Smooth muscle cell of bladder (primary cell): ENCODE results near the gene AP2A1. TPM values are rescaled to one million over a fixed set of nuclear protein-coding genes. Genes with fewer than 3 reads are reported as not detected.

Source experiments
- total RNA-seq: library from RNA; depleted of rRNA; stranded (reverse); fragments of >200 nt; gene quantifications from 2 replicates; pipeline ENCODE4 v1.2.3, GENCODE V29; 2014

AP2A1 gene
- 67.6 and 89.1 TPM in 2 replicates for total RNA-seq

DNA sequence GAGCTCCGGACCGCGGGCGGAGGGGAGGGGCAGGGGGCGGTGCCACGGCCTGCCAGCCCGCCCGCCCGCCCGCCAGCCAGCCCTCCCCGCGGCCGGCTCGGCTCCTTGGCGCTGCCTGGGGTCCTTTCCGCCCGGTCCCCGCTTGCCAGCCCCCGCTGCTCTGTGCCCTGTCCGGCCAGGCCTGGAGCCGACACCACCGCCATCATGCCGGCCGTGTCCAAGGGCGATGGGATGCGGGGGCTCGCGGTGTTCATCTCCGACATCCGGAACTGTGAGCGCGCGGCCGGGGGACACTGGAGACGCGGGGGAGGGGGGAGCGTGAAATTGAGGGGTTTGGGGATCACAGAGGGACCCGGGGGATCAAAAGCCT is at the start of gene AP2A1:
Gene AP2A1 (plus strand): TSS at position 72 of the 370 bp plus-strand sequence. CDS start 133 bp downstream, at position 205.

GRCh38 chr19:49763230-49763629 is 3.6 kb upstream of the AP2A1 start, which contains the start of gene TSKS:
Gene TSKS (minus strand): TSS chr19:49763306. CDS start chr19:49763247, 59 bp downstream.

GRCh38 chr19:49812997-49813861 is 46.4 kb downstream of the AP2A1 start, which contains the start of gene FUZ:
Gene FUZ (minus strand): TSS chr19:49813292. CDS start chr19:49813106, 186 bp downstream.

DNA sequence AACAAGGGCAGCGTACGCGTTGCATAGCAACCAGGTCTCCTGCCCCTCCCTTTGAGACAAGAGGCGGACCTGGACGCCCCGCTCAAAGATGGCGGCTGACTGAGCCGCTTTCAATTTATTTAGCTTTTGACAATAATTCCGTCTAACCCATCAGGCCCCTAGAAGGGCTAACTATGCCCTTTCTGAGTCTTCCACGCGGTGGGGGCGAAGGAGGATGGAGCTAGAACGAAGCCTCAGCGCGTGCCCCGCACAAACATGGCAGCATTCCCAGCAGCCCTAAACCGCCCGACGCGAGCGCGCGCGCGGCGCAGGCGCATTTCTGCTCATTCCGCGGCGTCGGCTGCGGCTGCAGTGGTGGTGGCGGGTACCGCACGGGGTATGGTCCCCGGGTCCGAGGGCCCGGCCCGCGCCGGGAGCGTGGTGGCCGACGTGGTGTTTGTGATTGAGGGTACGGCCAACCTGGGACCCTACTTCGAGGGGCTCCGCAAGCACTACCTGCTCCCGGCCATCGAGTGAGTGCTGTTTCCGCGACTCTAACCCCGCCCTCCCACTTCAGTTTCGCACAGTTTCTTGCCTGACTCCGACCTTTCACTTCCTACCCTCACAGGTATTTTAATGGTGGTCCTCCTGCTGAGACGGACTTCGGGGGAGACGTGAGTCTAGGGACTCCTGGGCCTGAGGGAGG is 51.3 kb downstream of the AP2A1 start, which contains the start of gene MED25:
Gene MED25 (plus strand): TSS at position 326 of the 685 bp plus-strand sequence. CDS start 53 bp downstream, at position 379.

GRCh38 chr19:49850487-49851342 is 83.9 kb downstream of the AP2A1 start, which contains the start of gene PTOV1:
Gene PTOV1 (plus strand): TSS chr19:49851159.

Other genes with a start within 250 kb of the AP2A1 start
- 290 and 398 TPM in 2 replicates for gene RCN3, start 239.0 kb upstream of the AP2A1 start, total RNA-seq
- 64.4 and 81.6 TPM in 2 replicates for gene NOSIP, start 186.4 kb upstream of the AP2A1 start, total RNA-seq
- 0.43 and 0.83 TPM in 2 replicates for gene PRRG2, start 185.7 kb upstream of the AP2A1 start, total RNA-seq
- gene PRR12, start 175.8 kb upstream of the AP2A1 start, total RNA-seq = 0.71 and 1.1 TPM in 2 replicates
- 28.4 and 43.1 TPM in 2 replicates for gene RRAS, start 126.9 kb upstream of the AP2A1 start, total RNA-seq
- gene SCAF1, start 124.8 kb upstream of the AP2A1 start, total RNA-seq = 6.0 and 8.2 TPM in 2 replicates
- 37.3 and 55.5 TPM in 2 replicates for gene IRF3, start 101.1 kb upstream of the AP2A1 start, total RNA-seq
- 1.7 and 3.9 TPM in 2 replicates for gene BCL2L12, start 101.1 kb upstream of the AP2A1 start, total RNA-seq
- 341 and 373 TPM in 2 replicates for gene PRMT1, start 89.7 kb upstream of the AP2A1 start, total RNA-seq
- gene ADM5, start 77.4 kb upstream of the AP2A1 start, total RNA-seq = 0.28 and 0.46 TPM in 2 replicates
- gene CPT1C, start 75.9 kb upstream of the AP2A1 start, total RNA-seq = 29.2 and 40.4 TPM in 2 replicates
- 0.85 and 1.6 TPM in 2 replicates for gene TSKS, start 3.7 kb upstream of the AP2A1 start, total RNA-seq
- 23.8 and 26.1 TPM in 2 replicates for gene FUZ, start 46.3 kb downstream of the AP2A1 start, total RNA-seq
- gene MED25, start 51.3 kb downstream of the AP2A1 start, total RNA-seq = 11.1 and 16.8 TPM in 2 replicates
- gene PTOV1, start 84.2 kb downstream of the AP2A1 start, total RNA-seq = 47.9 and 61.5 TPM in 2 replicates
- 26.9 and 33.4 TPM in 2 replicates for gene PNKP, start 100.6 kb downstream of the AP2A1 start, total RNA-seq
- gene AKT1S1, start 110.4 kb downstream of the AP2A1 start, total RNA-seq = 7.5 and 12.1 TPM in 2 replicates
- gene TBC1D17, start 110.7 kb downstream of the AP2A1 start, total RNA-seq = 7.5 and 10.2 TPM in 2 replicates
- gene IL4I1, start 129.9 kb downstream of the AP2A1 start, total RNA-seq = 0.14 and 0.46 TPM in 2 replicates
- 15.5 and 16.3 TPM in 2 replicates for gene ATF5, start 162.2 kb downstream of the AP2A1 start, total RNA-seq
- gene NUP62, start 162.5 kb downstream of the AP2A1 start, total RNA-seq = 7.1 and 13.4 TPM in 2 replicates
- gene SIGLEC11, start 194.2 kb downstream of the AP2A1 start, total RNA-seq = not detected in 2 replicates